NB4 (cell line): ENCODE data around the gene RBM33.

ENCODE experiments used
- DNase-seq: peaks from one replicate; pipeline ENCODE4 v3.0.0; 2010; ENCODE audit warnings: low read depth
- H3K4me3 ChIP-seq: one replicate; pipeline ENCODE4 v1.5.1; 2011; ENCODE audit warnings: mild to moderate bottlenecking, low read depth, low read length, moderate library complexity
- MYC ChIP-seq: IDR thresholded peaks from 2 replicates; pipeline ENCODE4 v1.6.1; 2011; ENCODE audit warnings: low read depth, low read length
- POLR2A ChIP-seq: IDR thresholded peaks from 2 replicates; pipeline ENCODE4 v1.6.1; 2011; ENCODE audit warnings: mild to moderate bottlenecking; ENCODE audit not compliant: insufficient read length; ENCODE audit errors: extremely low read depth
- TF ChIP-seq, protein P1 (sequence below): IDR thresholded peaks from 2 replicates; pipeline ENCODE4 v1.6.1; 2011; ENCODE audit warnings: low read depth, low read length
- TF ChIP-seq, protein P2 (sequence below): IDR thresholded peaks from one replicate; pipeline ENCODE4 v1.5.1; 2012; ENCODE audit warnings: low read depth, low read length

RBM33 gene

GRCh38 chr7:155717010-155717744 is 72.7 kb downstream of the RBM33 start:
- TF ChIP-seq, protein P1, sequence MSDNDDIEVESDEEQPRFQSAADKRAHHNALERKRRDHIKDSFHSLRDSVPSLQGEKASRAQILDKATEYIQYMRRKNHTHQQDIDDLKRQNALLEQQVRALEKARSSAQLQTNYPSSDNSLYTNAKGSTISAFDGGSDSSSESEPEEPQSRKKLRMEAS: no peak
- TF ChIP-seq MYC (no peak), POLR2A (no peak)
- TF ChIP-seq, protein P2, sequence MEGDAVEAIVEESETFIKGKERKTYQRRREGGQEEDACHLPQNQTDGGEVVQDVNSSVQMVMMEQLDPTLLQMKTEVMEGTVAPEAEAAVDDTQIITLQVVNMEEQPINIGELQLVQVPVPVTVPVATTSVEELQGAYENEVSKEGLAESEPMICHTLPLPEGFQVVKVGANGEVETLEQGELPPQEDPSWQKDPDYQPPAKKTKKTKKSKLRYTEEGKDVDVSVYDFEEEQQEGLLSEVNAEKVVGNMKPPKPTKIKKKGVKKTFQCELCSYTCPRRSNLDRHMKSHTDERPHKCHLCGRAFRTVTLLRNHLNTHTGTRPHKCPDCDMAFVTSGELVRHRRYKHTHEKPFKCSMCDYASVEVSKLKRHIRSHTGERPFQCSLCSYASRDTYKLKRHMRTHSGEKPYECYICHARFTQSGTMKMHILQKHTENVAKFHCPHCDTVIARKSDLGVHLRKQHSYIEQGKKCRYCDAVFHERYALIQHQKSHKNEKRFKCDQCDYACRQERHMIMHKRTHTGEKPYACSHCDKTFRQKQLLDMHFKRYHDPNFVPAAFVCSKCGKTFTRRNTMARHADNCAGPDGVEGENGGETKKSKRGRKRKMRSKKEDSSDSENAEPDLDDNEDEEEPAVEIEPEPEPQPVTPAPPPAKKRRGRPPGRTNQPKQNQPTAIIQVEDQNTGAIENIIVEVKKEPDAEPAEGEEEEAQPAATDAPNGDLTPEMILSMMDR: no peak
- no peak for DNase-seq
- H3K4me3 ChIP-seq: no peak overlapping the region

DNA sequence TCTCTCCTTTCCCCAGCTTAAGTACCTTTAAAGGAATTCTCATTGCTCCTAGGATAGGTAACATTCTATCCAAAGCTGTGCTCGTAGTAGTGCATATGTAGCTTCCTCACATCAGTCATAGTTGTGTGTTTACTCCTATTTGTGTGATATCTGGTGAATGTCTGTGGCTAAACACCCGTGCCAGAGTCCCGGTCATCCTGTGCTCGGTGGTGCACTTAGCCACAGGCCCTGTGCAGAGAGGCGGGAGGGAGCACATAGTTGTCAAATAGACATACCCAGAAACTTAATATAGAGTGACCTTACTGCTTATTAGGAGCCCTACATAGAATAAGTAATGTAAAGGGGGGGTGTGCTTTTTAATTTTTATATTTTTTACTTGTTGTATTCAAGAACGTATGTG is 76.6 kb downstream of the RBM33 start:
- DNase-seq: no peak
- H3K4me3 ChIP-seq: no peak overlapping the region
- TF ChIP-seq, protein P1: no peak
- TF ChIP-seq MYC (no peak), POLR2A (no peak)
- TF ChIP-seq, protein P2: no peak

GRCh38 chr7:155722118-155722517 is 77.7 kb downstream of the RBM33 start:
- no peak for TF ChIP-seq POLR2A
- TF ChIP-seq, protein P2: no peak
- TF ChIP-seq, protein P1: no peak
- TF ChIP-seq MYC: no peak
- H3K4me3 ChIP-seq: no peak overlapping the region
- peak; percentile 18 for DNase-seq

- H3K4me3 ChIP-seq: no peak overlapping the region
- no peak for DNase-seq
- TF ChIP-seq, protein P2: no peak
- TF ChIP-seq, protein P1: no peak
- TF ChIP-seq MYC (no peak), POLR2A (no peak)
Observed at GRCh38 chr7:155722936-155723335, 78.5 kb downstream of the RBM33 start.

DNA sequence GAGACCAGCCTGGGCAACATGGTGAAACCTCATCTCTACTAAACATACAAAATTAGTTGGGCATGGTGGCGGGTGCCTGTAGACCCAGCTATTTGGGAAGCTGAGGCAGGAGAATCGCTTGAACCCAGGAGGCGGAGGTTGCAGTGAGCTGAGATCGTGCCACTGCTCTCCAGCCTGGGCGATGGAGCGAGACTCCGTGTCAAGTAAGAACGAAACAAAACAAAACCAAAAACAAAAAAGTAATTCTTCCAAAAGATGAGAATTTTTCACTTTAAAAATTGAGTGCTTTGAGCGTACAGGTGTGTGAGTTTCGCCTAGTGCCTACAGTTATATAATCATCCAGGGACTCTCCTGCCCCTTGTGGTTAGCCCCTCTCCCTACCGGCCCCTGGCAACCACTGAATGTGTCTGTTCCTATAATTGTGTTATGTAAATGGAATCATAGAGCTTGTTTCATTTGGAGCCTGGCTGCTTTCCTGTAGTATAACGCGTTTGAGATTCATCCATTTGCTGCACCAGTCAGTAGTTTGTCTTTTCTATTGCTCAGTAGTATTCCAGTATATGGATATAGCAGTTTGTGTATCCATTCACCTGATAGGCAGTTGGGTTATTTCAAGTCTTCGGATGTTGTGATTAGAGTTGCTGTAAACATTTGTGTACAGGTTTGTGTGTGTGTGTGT is 80.0 kb downstream of the RBM33 start:
- peak; percentile 38 for DNase-seq
- TF ChIP-seq, protein P1: no peak
- TF ChIP-seq, protein P2: peak; percentile 36
- no peak overlapping the region for H3K4me3 ChIP-seq
